Measurements from ENCODE around the gene ECHDC3. TPM values are rescaled to one million over a fixed set of nuclear protein-coding genes. Genes with fewer than 3 reads are reported as not detected.
"Not testable (repeated sequence)": the region's sequence is repeated elsewhere in the genome, so short reads cannot be mapped to it uniquely, and the experiment has no call there.

The ECHDC3 gene
- total RNA-seq, 2 donors from 2014 or later, result 0.41 to 1.8 TPM

- ATAC-seq; DNase-seq (ENCODE audit: low spot score in 2 of 2); H3K27ac Mint-ChIP-seq: not testable (repeated sequence)
- Mint-ChIP-seq H3K9me3 (peaks cover 0 to 14% of the 10 kb centered on the region in 2 donors), H3K36me3 (peaks cover 5 to 14% of the 10 kb centered on the region in 2 donors)
Observed at GRCh38 chr10:11737258-11738032, 4.7 kb upstream of the ECHDC3 start.

- no peak for ATAC-seq
- DNase-seq (ENCODE audit: low spot score in 2 of 2), result no peak
- Mint-ChIP-seq H3K27ac (no peak overlapping the region), H3K9me3 (peaks cover 0 to 14% of the 10 kb centered on the region in 2 donors), H3K36me3 (peaks cover 5 to 21% of the 10 kb centered on the region in 2 donors)
Observed at GRCh38 chr10:11740907-11741306, 1.3 kb upstream of the ECHDC3 start.

- ATAC-seq (no peak), DNase-seq (ENCODE audit: low spot score in 2 of 2) (no peak)
- H3K36me3 Mint-ChIP-seq, result peaks cover 5 to 21% of the 10 kb centered on the region in 2 donors
- no peak overlapping the region for H3K27ac Mint-ChIP-seq
- peaks cover 0 to 14% of the 10 kb centered on the region in 2 donors for H3K9me3 Mint-ChIP-seq
Observed at GRCh38 chr10:11741608-11742007, 574 bp upstream of the ECHDC3 start.

- Mint-ChIP-seq H3K9me3 (peaks cover 0 to 10% of the 10 kb centered on the region in 2 donors), H3K27ac (no peak overlapping the region), H3K36me3 (peaks cover 3 to 18% of the 10 kb centered on the region in 2 donors)
- ATAC-seq, result peak in 1 of 2 donors; percentile 6
- peak in 1 of 2 donors; percentile 52 for DNase-seq (ENCODE audit: low spot score in 2 of 2)
Observed at GRCh38 chr10:11742779-11743298, 657 bp downstream of the ECHDC3 start.

- no peak overlapping the region for H3K27ac Mint-ChIP-seq
- peaks cover 0 to 5% of the 10 kb centered on the region in 2 donors for H3K9me3 Mint-ChIP-seq
- peaks cover 0 to 10% of the 10 kb centered on the region in 2 donors for H3K36me3 Mint-ChIP-seq
- ATAC-seq, result no peak
- DNase-seq (ENCODE audit: low spot score in 2 of 2), result peak in 1 of 2 donors; percentile 41
Observed at GRCh38 chr10:11743461-11744338, 1.5 kb downstream of the ECHDC3 start.

- Mint-ChIP-seq H3K9me3 (no peaks in the 10 kb centered on the region), H3K36me3 (peaks cover 0 to 7% of the 10 kb centered on the region in 2 donors), H3K27ac (no peak overlapping the region)
- DNase-seq (ENCODE audit: low spot score in 2 of 2) (no peak), ATAC-seq (no peak)
Observed at GRCh38 chr10:11745045-11745444, 2.9 kb downstream of the ECHDC3 start.

- peaks cover 5 to 7% of the 10 kb centered on the region in 2 donors for H3K36me3 Mint-ChIP-seq
- DNase-seq (ENCODE audit: low spot score in 2 of 2) (no peak), ATAC-seq (no peak)
- H3K27ac Mint-ChIP-seq, result no peak overlapping the region
- H3K9me3 Mint-ChIP-seq, result no peaks in the 10 kb centered on the region
Observed at GRCh38 chr10:11746883-11747539, 4.8 kb downstream of the ECHDC3 start.

- DNase-seq (ENCODE audit: low spot score in 2 of 2) (no peak), ATAC-seq (no peak)
- Mint-ChIP-seq H3K36me3 (peaks cover 0 to 5% of the 10 kb centered on the region in 2 donors), H3K9me3 (no peaks in the 10 kb centered on the region), H3K27ac (no peak overlapping the region)
Observed at GRCh38 chr10:11748866-11749265, 6.7 kb downstream of the ECHDC3 start.

GRCh38 chr10:11750420-11750819 lies 8.2 kb downstream of the ECHDC3 start:
- no peak for DNase-seq (ENCODE audit: low spot score in 2 of 2)
- no peaks in the 10 kb centered on the region for H3K9me3 Mint-ChIP-seq
- peaks cover 0 to 5% of the 10 kb centered on the region in 2 donors for H3K36me3 Mint-ChIP-seq
- no peak overlapping the region for H3K27ac Mint-ChIP-seq
- no peak for ATAC-seq

GRCh38 chr10:11754173-11754572 lies 12.0 kb downstream of the ECHDC3 start:
- no peak for ATAC-seq
- DNase-seq (ENCODE audit: low spot score in 2 of 2), result no peak
- peaks cover 0 to 5% of the 10 kb centered on the region in 2 donors for H3K36me3 Mint-ChIP-seq
- no peaks in the 10 kb centered on the region for H3K9me3 Mint-ChIP-seq
- H3K27ac Mint-ChIP-seq, result no peak overlapping the region

GRCh38 chr10:11754620-11755019 lies 12.4 kb downstream of the ECHDC3 start:
- Mint-ChIP-seq H3K9me3 (no peaks in the 10 kb centered on the region), H3K36me3 (peaks cover 0 to 5% of the 10 kb centered on the region in 2 donors), H3K27ac (no peak overlapping the region)
- ATAC-seq, result no peak
- no peak for DNase-seq (ENCODE audit: low spot score in 2 of 2)

GRCh38 chr10:11755512-11756263 lies 13.5 kb downstream of the ECHDC3 start:
- H3K36me3 Mint-ChIP-seq, result peaks cover 0 to 5% of the 10 kb centered on the region in 2 donors
- DNase-seq (ENCODE audit: low spot score in 2 of 2) (peak in 1 of 2 donors; percentile 11), ATAC-seq (no peak)
- no peaks in the 10 kb centered on the region for H3K9me3 Mint-ChIP-seq
- no peak overlapping the region for H3K27ac Mint-ChIP-seq

- no peak for DNase-seq (ENCODE audit: low spot score in 2 of 2)
- H3K9me3 Mint-ChIP-seq, result no peaks in the 10 kb centered on the region
- H3K27ac Mint-ChIP-seq, result no peak overlapping the region
- ATAC-seq, result no peak
- no peaks in the 10 kb centered on the region for H3K36me3 Mint-ChIP-seq
Observed at GRCh38 chr10:11756766-11757315, 14.7 kb downstream of the ECHDC3 start.

- Mint-ChIP-seq H3K27ac (no peak overlapping the region), H3K9me3 (no peaks in the 10 kb centered on the region), H3K36me3 (no peaks in the 10 kb centered on the region)
- DNase-seq (ENCODE audit: low spot score in 2 of 2), result no peak
- peak in 1 of 2 donors; percentile 18 for ATAC-seq
Observed at GRCh38 chr10:11757454-11757820, 15.3 kb downstream of the ECHDC3 start.

GRCh38 chr10:11757821-11758463 lies 15.8 kb downstream of the ECHDC3 start:
- peak; percentile 99 for ATAC-seq
- DNase-seq (ENCODE audit: low spot score in 2 of 2), result peak; percentile 81 to 87
- H3K9me3 Mint-ChIP-seq, result no peaks in the 10 kb centered on the region
- no peak overlapping the region for H3K27ac Mint-ChIP-seq
- H3K36me3 Mint-ChIP-seq, result no peaks in the 10 kb centered on the region
